Activated CD4-positive, alpha-beta T cell treated with anti-CD3 and anti-CD28 coated beads, Interleukin-2, amount 50 U/mL, for 1 hour (primary cell): ENCODE data around the gene THSD4.

ENCODE experiments used
- DNase-seq: peaks from one replicate; pipeline ENCODE4 v3.0.0-alpha.2; 2020

Gene THSD4

GRCh38 chr15:71515375-71516186 lies 400.3 kb downstream of the THSD4 start:
- DNase-seq = no peak

- DNase-seq = no peak
Observed at GRCh38 chr15:71517751-71518150, 402.5 kb downstream of the THSD4 start.

- no peak for DNase-seq
Observed at GRCh38 chr15:71518661-71519060, 403.4 kb downstream of the THSD4 start.

GRCh38 chr15:71526060-71526820 lies 411.0 kb downstream of the THSD4 start:
- no peak for DNase-seq

GRCh38 chr15:71529361-71529760 lies 414.1 kb downstream of the THSD4 start:
- DNase-seq = no peak

GRCh38 chr15:71530116-71530515 lies 414.8 kb downstream of the THSD4 start:
- DNase-seq = no peak

GRCh38 chr15:71532994-71533393 lies 417.7 kb downstream of the THSD4 start:
- no peak for DNase-seq

- no peak for DNase-seq
Observed at GRCh38 chr15:71538181-71538580, 422.9 kb downstream of the THSD4 start.

- DNase-seq = no peak
Observed at GRCh38 chr15:71541746-71542145, 426.5 kb downstream of the THSD4 start.

- no peak for DNase-seq
Observed at GRCh38 chr15:71542836-71543235, 427.6 kb downstream of the THSD4 start.

GRCh38 chr15:71543413-71543812 lies 428.1 kb downstream of the THSD4 start:
- no peak for DNase-seq

GRCh38 chr15:71545223-71545760 lies 430.0 kb downstream of the THSD4 start:
- no peak for DNase-seq

GRCh38 chr15:71545923-71546322 lies 430.7 kb downstream of the THSD4 start:
- no peak for DNase-seq

- DNase-seq = no peak
Observed at GRCh38 chr15:71547011-71547410, 431.7 kb downstream of the THSD4 start.

- DNase-seq = no peak
Observed at GRCh38 chr15:71548401-71548807, 433.1 kb downstream of the THSD4 start.

- no peak for DNase-seq
Observed at GRCh38 chr15:71549091-71549490, 433.8 kb downstream of the THSD4 start.

GRCh38 chr15:71549697-71550096 lies 434.4 kb downstream of the THSD4 start:
- DNase-seq = no peak

- DNase-seq = no peak
Observed at GRCh38 chr15:71551566-71551965, 436.3 kb downstream of the THSD4 start.

- no peak for DNase-seq
Observed at GRCh38 chr15:71559098-71559497, 443.8 kb downstream of the THSD4 start.

- no peak for DNase-seq
Observed at GRCh38 chr15:71559616-71560015, 444.3 kb downstream of the THSD4 start.

- no peak for DNase-seq
Observed at GRCh38 chr15:71562251-71562650, 447.0 kb downstream of the THSD4 start.

GRCh38 chr15:71564217-71564616 lies 448.9 kb downstream of the THSD4 start:
- DNase-seq = no peak

GRCh38 chr15:71565006-71565405 lies 449.7 kb downstream of the THSD4 start:
- DNase-seq = no peak

- no peak for DNase-seq
Observed at GRCh38 chr15:71565631-71566160, 450.4 kb downstream of the THSD4 start.
